OCI-LY1 (cell line): ENCODE measurements around the gene UBASH3B.

Source experiments
- H2AFZ ChIP-seq: fragments of 200-600 bp; sonication (generic), shearing (Covaris generic); 2 replicates; pipeline ENCODE4 v1.6.0; 2014; ENCODE audit warnings: antibody characterized with exemption, mild to moderate bottlenecking, low read length
- H3F3A ChIP-seq: fragments of 200-600 bp; sonication (generic), shearing (Covaris generic); 2 replicates; pipeline ENCODE4 v1.6.0; 2014; ENCODE audit warnings: mild to moderate bottlenecking, antibody characterized with exemption, low read length, moderate library complexity; ENCODE audit not compliant: insufficient read depth
- H3K27ac ChIP-seq: fragments of 200-600 bp; sonication (generic); 2 replicates; pipeline ENCODE4 v1.5.1; 2014; ENCODE audit warnings: low read length, mixed run types, mild to moderate bottlenecking, low read depth; ENCODE audit not compliant: poor library complexity, severe bottlenecking
- H3K27me3 ChIP-seq: fragments of 200-600 bp; sonication (generic); 2 replicates; pipeline ENCODE4 v1.6.0; 2014; ENCODE audit warnings: antibody characterized with exemption, mild to moderate bottlenecking, low read length, moderate library complexity; ENCODE audit not compliant: insufficient read depth
- H3K36me3 ChIP-seq: fragments of 200-600 bp; sonication (generic); 2 replicates; pipeline ENCODE4 v1.6.1; 2014; ENCODE audit warnings: mild to moderate bottlenecking, antibody characterized with exemption, low read length, moderate library complexity, mixed read lengths; ENCODE audit not compliant: insufficient read depth
- H3K4me1 ChIP-seq: fragments of 200-600 bp; sonication (generic); 2 replicates; pipeline ENCODE4 v1.5.1; 2014; ENCODE audit warnings: mild to moderate bottlenecking, low read length, moderate library complexity; ENCODE audit not compliant: insufficient read depth, severe bottlenecking
- H3K4me2 ChIP-seq: fragments of 200-600 bp; sonication (generic), shearing (Covaris generic); 2 replicates; pipeline ENCODE4 v1.6.1; 2014; ENCODE audit warnings: low read length
- H3K4me3 ChIP-seq: fragments of 200-600 bp; sonication (generic); 2 replicates; pipeline ENCODE4 v1.5.1; 2014; ENCODE audit warnings: low read length, low read depth, mild to moderate bottlenecking, mixed read lengths; ENCODE audit not compliant: poor library complexity, severe bottlenecking
- H3K79me2 ChIP-seq: fragments of 200-600 bp; shearing (Covaris generic); 2 replicates; pipeline ENCODE4 v1.6.1; 2016; ENCODE audit warnings: mixed run types, low read length, mixed read lengths; ENCODE audit not compliant: insufficient read depth
- H3K9ac ChIP-seq: fragments of 200-600 bp; sonication (generic), shearing (Covaris generic); 2 replicates; pipeline ENCODE4 v1.6.1; 2014; ENCODE audit warnings: mild to moderate bottlenecking, low read length, mixed read lengths
- H3K9me2 ChIP-seq: fragments of 200-600 bp; sonication (generic), shearing (Covaris generic); 2 replicates; pipeline ENCODE4 v1.6.1; 2014; ENCODE audit warnings: low read depth, mild to moderate bottlenecking, low read length, mixed read lengths
- H3K9me3 ChIP-seq: fragments of 200-600 bp; shearing (Covaris generic); 2 replicates; pipeline ENCODE4 v1.6.1; 2014; ENCODE audit warnings: low read length, mixed read lengths
- H4K20me1 ChIP-seq: fragments of 200-600 bp; sonication (generic), shearing (Covaris generic); 2 replicates; pipeline ENCODE4 v1.6.0; 2016; ENCODE audit warnings: mild to moderate bottlenecking, low read length; ENCODE audit not compliant: insufficient read depth
- CTCF ChIP-seq: fragments of 200-600 bp; sonication (generic), shearing (Covaris generic); IDR thresholded peaks from 2 replicates; pipeline ENCODE4 v1.5.1; 2017; ENCODE audit warnings: mild to moderate bottlenecking, antibody characterized with exemption, low read length, moderate library complexity, mixed read lengths
- EZH2 ChIP-seq: fragments of 200-600 bp; sonication (generic), shearing (Covaris generic); IDR thresholded peaks from 2 replicates; pipeline ENCODE4 v1.8.0; 2017; ENCODE audit warnings: borderline replicate concordance, mixed run types, mild to moderate bottlenecking, antibody characterized with exemption, low read length, moderate library complexity, mixed read lengths

UBASH3B gene

GRCh38 chr11:122732342-122733315, 77.1 kb downstream of the UBASH3B start:
- Histone ChIP-seq H4K20me1 (no peaks in the 10 kb centered on the region), H3K4me3 (no peak overlapping the region), H3K9ac (no peak overlapping the region), H3K27ac (no peak overlapping the region), H3K9me3 (no peaks in the 10 kb centered on the region), H3K4me2 (no peak overlapping the region), H3F3A (no peaks in the 10 kb centered on the region), H3K27me3 (no peaks in the 10 kb centered on the region), H3K36me3 (no peaks in the 10 kb centered on the region; the same call in 1 of the 2 replicates), H3K4me1 (peaks cover 8% of the 10 kb centered on the region), H3K79me2 (no peaks in the 10 kb centered on the region), H3K9me2 (no peaks in the 10 kb centered on the region), H2AFZ (no peak overlapping the region)
- no peak for TF ChIP-seq EZH2
- TF ChIP-seq CTCF = no peak

GRCh38 chr11:122733318-122733717, 77.8 kb downstream of the UBASH3B start:
- Histone ChIP-seq H3K4me1 (peaks cover 8% of the 10 kb centered on the region), H3K36me3 (no peaks in the 10 kb centered on the region; the same call in 1 of the 2 replicates), H3F3A (no peaks in the 10 kb centered on the region), H3K27ac (no peak overlapping the region), H2AFZ (no peak overlapping the region), H3K4me2 (no peak overlapping the region), H3K9me2 (no peaks in the 10 kb centered on the region), H3K9me3 (no peaks in the 10 kb centered on the region), H3K79me2 (no peaks in the 10 kb centered on the region), H3K27me3 (no peaks in the 10 kb centered on the region), H3K9ac (no peak overlapping the region), H4K20me1 (no peaks in the 10 kb centered on the region), H3K4me3 (no peak overlapping the region)
- TF ChIP-seq EZH2 (no peak), CTCF (no peak)

GRCh38 chr11:122734848-122735496, 79.5 kb downstream of the UBASH3B start:
- Histone ChIP-seq H3F3A (no peaks in the 10 kb centered on the region), H3K27ac (no peak overlapping the region), H4K20me1 (no peaks in the 10 kb centered on the region), H3K79me2 (no peaks in the 10 kb centered on the region), H3K4me2 (no peak overlapping the region), H3K9me2 (no peaks in the 10 kb centered on the region), H3K4me1 (peaks cover 8% of the 10 kb centered on the region), H3K9ac (no peak overlapping the region), H3K36me3 (no peaks in the 10 kb centered on the region; the same call in 1 of the 2 replicates), H3K27me3 (no peaks in the 10 kb centered on the region), H3K9me3 (no peaks in the 10 kb centered on the region), H3K4me3 (no peak overlapping the region), H2AFZ (no peak overlapping the region)
- no peak for TF ChIP-seq CTCF
- no peak for TF ChIP-seq EZH2
